ENCODE measurements around the gene FAM124A.
A peak's percentile ranks its signal among the peaks of the same experiment; 100 is the strongest.

FAM124A gene

DNA sequence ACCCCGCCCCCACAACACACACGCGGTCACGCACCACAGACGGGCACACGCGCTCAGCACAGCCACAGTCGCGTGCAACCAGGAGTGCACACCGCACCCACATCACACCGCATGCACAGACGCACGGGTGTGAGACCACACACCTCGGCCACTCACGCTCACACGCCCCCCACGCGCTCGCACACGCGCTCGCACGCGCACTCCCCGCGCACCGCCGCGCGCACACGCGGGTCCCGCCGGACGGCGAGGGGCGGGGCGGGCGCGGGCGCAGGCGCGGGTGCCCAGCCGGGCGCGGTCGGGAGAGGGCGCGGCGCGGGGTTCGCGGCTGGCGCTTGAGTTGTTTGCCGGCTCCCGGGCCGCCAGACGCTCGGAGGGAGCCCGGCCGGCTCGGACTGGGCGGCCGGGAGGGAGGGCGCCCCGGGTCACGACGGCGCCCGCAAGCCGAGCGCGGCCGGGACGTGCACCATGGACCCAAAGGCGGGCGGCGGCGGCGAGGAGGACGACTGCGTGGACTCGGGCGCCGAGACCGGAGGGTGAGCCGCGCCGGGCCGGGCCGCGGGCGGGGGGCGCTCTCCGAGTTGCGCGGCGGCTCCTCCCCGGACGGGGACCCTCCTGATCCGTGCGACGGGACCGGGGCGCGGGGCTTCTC lies at the start of gene FAM124A:
Gene FAM124A, plus strand, starts transcription at position 362 of the 649 bp plus-strand sequence. Its CDS starts 104 bp downstream, at position 466.
- DNase-seq, result peak; percentile 42 to 74

GRCh38 chr13:51175021-51175420 lies 47.2 kb upstream of the FAM124A start:
- no peak for DNase-seq

- no peak for DNase-seq
Observed at GRCh38 chr13:51175639-51176038, 46.6 kb upstream of the FAM124A start.

DNA sequence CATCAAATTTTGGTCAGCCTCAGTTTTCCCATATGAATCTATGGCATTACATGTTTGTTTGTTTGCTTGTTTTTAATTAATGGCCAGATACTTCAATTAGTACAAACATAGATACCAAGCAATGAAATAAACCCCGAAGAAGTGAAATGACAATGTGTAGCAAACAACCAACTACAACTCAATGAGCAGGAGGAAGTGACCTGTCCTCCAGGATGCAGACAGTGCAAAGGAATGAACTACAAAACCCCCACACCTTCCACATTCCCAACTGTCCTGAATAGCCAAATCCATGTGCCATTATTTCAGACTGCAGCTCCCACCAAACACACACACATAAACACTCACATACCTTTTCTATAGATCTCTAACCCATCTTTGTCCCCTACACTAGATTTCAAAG lies 45.0 kb upstream of the FAM124A start:
- DNase-seq, result no peak

DNA sequence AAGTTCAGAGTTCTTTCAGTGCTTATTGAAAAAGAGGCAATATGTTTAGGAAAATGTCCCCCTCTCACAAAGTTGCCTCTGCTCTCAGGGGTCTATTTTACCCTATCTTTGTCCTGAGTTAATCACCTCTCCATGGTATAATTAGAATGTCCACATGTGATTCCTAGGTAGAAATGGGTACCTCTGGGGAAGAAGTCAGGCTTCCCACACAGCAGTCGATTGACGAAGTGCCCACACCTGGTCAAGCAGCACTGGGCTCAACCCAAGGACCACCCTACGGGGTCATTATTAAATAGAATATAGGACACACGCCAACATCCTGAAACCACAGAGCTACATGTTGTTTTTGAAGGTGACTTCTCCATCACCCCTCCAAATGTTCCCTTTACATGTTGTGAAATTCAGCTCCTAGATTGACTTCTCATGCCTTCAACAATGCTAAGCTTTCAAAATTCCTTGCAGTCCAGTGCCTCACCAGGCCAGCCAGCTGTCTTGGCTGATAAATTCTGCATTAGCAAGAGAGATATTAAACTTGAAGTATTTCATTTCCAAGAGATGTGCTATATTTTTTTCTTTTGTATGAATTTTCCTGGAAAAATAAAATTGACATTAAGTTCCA lies 43.6 kb upstream of the FAM124A start:
- no peak for DNase-seq

DNA sequence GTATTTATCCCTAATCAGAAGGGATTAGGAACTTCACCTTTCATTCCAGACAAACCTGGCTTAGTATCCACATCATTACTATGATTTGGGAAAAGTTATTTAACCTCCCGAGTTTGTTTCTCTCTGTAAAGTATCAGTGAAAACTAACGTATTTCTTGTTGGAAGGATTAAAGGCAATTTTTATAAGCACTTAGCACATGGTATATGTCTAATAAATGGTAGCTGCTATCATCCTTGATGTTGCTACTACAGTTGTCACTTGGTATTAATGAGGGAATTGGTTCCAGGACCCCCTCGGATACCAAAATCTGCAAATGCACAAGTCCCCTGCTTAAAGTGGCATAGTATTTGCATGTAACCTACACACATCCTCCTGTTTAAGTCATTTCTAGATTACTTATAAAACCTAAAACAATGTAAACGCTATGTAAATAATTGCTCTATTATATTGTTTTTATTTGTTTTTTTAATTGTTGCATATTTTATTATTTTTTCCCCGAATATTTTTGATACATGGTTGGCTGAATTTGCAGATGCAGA lies 42.7 kb upstream of the FAM124A start:
- DNase-seq, result no peak

DNA sequence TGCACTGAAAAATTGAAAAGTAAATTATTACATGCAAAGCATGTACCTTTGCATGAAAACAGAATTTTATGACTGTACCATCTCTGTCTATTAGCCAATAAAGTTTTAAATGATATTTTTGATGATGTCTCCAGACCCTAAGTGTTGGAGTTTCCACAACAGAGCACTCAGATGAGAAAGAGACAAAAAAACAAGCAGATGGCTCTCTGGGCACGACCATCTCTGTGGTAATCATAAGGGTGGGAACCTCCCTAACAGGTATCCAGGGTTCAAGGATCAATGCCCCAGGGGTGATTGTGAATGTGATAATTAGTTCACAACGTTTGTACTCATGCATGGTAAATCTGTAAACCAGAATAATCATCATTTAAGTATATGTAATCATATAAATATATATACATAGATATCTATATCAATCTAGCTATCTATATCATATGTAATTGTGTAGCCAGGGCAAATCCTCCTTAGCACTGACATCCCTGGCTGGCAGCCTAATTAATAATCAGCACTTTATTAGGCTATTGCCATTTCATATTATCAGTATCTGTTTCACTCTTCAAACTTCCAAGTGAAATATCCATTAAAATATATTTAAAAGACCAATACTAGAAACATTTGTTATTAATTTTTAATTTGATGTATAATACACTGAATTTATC lies 41.2 kb upstream of the FAM124A start:
- no peak for DNase-seq

- DNase-seq, result no peak
Observed at GRCh38 chr13:51181786-51182383, 40.3 kb upstream of the FAM124A start.

DNA sequence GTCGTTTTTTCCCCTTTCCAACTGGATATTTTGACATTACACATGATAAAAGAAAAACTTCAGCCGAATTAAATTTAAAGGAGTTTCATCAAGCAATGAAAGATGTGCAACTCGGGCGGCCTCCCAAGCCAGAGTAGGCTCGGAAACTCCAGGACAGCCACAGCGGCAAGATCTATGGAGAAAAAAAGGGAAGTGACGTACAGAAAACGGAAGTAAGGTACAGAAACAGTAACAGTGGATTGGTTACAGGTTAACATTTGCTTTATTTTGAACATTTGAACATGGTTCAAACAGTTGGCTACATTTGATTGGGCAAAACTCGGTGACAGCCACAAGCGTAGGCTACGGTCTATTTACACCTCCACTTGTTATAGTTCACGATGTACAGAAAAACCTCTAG lies 30.5 kb upstream of the FAM124A start:
- no peak for DNase-seq

DNA sequence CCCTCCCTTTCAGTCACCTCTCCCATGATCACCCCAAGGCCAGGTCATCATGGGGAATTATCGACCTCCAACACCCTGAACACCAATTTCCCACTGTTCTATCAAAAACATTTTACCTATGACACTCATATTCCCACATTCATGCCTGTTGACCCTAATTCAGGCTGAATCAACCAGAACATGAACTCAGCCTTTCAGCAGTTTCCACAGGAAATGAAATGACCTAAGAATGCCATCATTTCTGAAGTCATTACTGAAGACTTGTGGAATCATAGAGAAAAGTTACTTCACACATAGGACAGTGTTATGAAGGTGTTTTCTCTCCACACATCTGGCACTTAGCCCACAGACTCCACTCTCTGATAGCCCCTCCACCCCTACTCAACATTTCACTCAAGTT lies 29.9 kb upstream of the FAM124A start:
- no peak for DNase-seq

DNA sequence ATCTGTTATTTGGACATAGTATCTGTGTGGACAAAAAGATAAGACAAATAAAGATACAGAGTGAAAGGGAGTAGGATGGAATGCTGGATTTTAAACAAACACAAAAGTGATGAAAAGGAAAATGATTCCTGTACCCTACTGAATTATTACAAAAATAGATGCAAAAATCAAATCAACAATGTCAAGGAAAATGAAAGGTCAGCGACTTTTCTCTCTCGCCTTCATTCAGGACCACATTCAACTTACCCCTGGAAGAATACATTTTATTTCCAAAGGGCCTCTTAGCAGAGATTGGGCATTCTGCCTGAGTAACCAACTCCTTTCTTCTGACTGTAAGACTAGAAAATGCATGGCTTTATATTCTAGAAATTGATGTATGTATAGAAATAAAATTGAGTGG lies 28.8 kb upstream of the FAM124A start:
- no peak for DNase-seq

DNA sequence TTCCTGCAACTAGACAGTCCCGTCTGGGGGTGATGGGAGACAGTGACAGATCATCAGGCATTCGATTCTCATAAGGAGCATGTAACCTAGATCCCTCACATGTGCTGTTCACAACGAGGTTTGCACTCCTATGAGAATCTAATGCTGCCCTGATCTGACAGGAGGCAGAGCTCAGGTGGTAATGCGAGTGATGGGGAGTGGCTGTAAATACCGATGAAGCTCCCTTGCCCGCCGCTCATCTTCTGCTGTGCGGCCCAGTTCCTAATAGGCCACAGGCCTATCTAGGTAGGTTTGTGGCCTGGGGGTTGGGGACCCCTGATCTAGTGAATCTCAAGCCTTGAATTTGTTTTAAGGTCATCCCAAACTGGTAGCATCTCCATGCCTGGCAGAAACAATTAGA lies 27.3 kb upstream of the FAM124A start:
- no peak for DNase-seq

DNA sequence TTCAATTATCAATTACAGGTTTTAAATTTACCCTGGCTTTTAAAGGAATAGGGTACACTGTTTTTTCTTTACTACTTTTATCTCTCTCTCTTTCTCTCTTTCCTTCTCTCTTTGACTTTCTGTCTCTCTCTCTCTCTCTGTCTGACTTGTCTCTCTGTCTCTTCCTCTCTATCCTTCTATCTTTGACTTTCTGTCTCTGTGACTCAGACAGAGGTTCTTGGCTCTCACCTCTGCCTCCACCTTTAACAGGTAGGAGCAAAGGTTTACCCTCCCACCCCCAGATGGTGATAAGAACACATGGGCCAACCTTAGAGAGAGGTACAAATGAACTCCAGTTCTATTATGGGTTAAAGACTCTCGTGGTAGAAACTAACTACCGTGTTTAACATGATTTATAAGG lies 20.3 kb upstream of the FAM124A start:
- DNase-seq, result no peak

DNA sequence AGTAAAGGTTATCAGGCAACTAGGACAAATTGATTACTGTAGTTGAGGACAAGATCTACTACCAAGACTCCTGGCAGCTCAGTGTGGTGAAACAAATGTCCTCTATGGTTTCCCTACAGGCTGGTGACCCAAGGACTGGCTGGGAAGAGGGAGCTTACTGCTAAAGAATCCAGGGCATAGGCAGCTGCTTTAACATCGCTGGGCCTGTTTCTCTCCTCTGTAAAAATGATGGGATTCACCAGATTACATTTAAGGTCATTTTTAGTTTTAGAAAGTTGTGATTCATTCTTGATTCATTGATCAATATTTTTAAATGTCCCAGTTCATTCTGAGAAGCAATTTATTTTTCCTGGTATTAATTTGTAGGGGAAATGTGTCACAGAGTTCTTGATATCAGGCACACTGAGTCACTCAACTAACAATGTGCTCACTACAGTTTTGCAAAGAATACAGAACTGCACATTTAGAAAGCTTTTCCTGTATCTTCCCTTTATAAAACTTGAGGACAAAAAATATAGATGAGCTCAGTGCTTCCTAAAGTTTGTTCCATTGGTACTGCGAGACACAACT lies 19.6 kb upstream of the FAM124A start:
- no peak for DNase-seq

- no peak for DNase-seq
Observed at GRCh38 chr13:51206584-51206983, 15.6 kb upstream of the FAM124A start.

- no peak for DNase-seq
Observed at GRCh38 chr13:51207881-51208280, 14.3 kb upstream of the FAM124A start.

GRCh38 chr13:51208716-51209115 lies 13.5 kb upstream of the FAM124A start:
- DNase-seq, result no peak

DNA sequence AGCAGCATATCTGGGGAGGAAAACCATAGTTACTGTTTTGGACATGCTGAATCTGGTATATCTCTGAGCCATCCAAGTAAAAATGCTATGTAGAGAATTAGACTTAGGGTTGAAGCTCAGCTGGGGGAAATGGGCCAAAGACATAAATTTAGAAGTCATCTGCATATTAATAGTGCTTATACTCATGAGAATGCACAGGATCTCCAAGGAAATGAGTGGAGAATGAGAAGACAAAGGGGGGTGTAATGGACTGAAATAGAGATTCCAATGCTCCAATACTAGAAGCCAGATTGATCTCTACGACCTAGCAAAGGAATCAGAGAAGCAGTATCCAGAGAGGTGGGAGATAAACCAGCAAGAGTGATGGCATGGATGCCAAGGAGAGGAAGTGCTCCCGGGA lies 10.3 kb upstream of the FAM124A start:
- no peak for DNase-seq

- no peak for DNase-seq
Observed at GRCh38 chr13:51212758-51213157, 9.4 kb upstream of the FAM124A start.

DNA sequence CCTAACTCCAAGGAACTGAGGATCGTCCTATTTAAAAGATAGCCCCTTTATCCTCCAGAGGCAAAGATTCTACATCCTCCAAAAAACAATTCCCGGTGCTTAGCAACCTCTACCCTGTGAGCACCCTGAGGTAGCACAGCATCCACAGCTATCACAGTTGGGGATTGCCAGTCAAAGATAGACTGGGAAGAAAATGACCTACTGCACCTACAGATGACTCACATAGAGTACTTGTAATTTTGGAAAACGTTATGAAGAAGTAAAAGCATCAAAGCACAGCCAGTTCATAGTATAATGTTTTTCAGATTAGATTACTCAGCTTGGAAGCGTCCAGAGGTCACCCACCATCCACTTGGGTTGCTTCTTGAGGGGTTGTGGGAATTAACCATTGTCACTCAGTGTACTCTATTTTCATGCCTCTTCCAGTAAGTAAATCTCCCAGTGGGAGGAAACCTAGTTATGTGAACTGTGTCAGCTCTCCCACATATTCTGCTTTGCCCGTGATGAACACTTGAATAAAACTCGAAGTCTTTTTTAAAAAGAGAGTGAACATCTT lies 8.9 kb upstream of the FAM124A start:
- DNase-seq, result no peak

DNA sequence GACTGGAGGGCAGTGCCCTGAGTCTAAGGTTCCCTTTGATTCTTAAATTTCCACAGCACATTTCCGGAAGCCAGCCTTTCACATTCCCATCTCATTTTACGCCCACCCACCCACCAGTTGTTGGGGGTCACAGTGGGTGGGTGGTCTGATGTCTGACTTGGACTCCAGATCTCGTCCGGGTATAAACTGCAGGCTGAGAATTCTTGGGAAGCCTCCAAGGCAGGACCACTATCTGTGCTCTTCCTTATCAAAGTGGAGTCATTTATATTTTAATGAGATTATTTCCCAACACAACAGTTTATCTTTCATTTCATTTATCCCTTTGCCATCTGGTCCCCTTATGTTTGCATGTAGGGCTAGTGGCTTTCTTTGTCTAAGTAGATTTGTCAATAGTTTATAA lies 3.6 kb upstream of the FAM124A start:
- no peak for DNase-seq

- DNase-seq, result no peak
Observed at GRCh38 chr13:51220706-51221105, 1.5 kb upstream of the FAM124A start.

DNA sequence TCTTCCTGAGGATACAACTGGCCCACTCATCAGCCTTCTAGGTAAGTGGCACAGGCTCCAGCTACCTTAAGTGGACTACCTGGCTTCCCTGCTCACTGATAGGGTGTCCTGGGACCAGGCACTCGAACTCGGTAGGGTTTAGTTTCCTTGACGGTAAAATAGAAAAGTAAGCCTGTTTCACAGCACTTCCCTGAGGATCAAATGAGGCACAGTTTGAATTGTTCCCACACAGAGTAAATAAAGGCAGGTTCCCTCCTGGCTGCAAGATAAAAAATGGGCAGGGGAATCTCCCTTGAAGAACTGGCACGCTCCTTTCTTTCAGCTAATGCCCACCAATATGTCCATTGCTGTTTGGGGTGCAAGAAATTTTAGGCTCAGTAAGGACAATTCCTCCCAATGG lies 1.1 kb upstream of the FAM124A start:
- DNase-seq, result no peak
